HEK293 (cell line): Measurements from ENCODE around the gene IL13.

Experiments used
- CTCF ChIA-PET: fragments of 350-600 bp; formaldehyde crosslinking; extraction: SDS; loops from one replicate; lab custom pipeline; 2021; ENCODE audit warnings: antibody characterized with exemption; lab: Yijun Ruan, JAX
- POLR2A ChIA-PET: fragments of 300-600 bp; formaldehyde crosslinking; extraction: SDS; loops from one replicate; lab custom pipeline; 2020; ENCODE audit warnings: antibody characterized with exemption, inconsistent platforms; lab: Yijun Ruan, JAX
- H3K27ac ChIP-seq: fragments of 200-500 bp; sonication (Bioruptor generic); 2 replicates; pipeline ENCODE4 v1.5.1; 2014; ENCODE audit warnings: low read depth, low read length, control low read depth, inconsistent platforms; ENCODE audit errors: extremely low read depth
- H3K36me3 ChIP-seq, 2 experiments: fragments of 200-500 bp in 1 of 2; sonication (Bioruptor generic) in 1 of 2; 1 replicate in 1 of 2; 2 replicates in 1 of 2; pipeline ENCODE4 v1.5.1; 2014 to 2017; ENCODE audit warnings: inconsistent platforms in 2 of 2, low read length in 2 of 2; ENCODE audit not compliant: control insufficient read depth in 2 of 2, insufficient read depth in 1 of 2
- H3K4me1 ChIP-seq: fragments of 200-500 bp; sonication (Bioruptor generic); 2 replicates; pipeline ENCODE4 v1.5.1; 2014; ENCODE audit warnings: mild to moderate bottlenecking, low read length, inconsistent platforms; ENCODE audit not compliant: control insufficient read depth, insufficient read depth
- H3K4me3 ChIP-seq: 2 replicates; pipeline ENCODE4 v1.5.1; 2011; ENCODE audit warnings: low read depth, mild to moderate bottlenecking, control low read depth, low read length, moderate library complexity
- H3K9me3 ChIP-seq: fragments of 200-500 bp; sonication (Bioruptor generic); 2 replicates; pipeline ENCODE4 v1.5.1; 2014; ENCODE audit warnings: low read depth, low read length, inconsistent platforms; ENCODE audit not compliant: control insufficient read depth, insufficient read depth
- SP3 ChIP-seq: fragments of 450-650 bp; formaldehyde crosslinking; IDR thresholded peaks from 2 replicates; pipeline ENCODE4 v1.5.1; 2016; ENCODE audit warnings: missing biosample characterization, missing genetic modification characterization
- YY2 ChIP-seq: fragments of 450-650 bp; formaldehyde crosslinking; IDR thresholded peaks from 2 replicates; pipeline ENCODE4 v1.5.1; 2016; ENCODE audit warnings: missing biosample characterization, missing genetic modification characterization
- ZBTB17 ChIP-seq: fragments of 450-650 bp; formaldehyde crosslinking; IDR thresholded peaks from 2 replicates; pipeline ENCODE4 v1.5.1; 2016; ENCODE audit warnings: missing biosample characterization, missing genetic modification characterization
- ZFHX2 ChIP-seq: fragments of 450-650 bp; formaldehyde crosslinking; conservative IDR thresholded peaks from 2 replicates; pipeline ENCODE4 v1.5.1; 2016; ENCODE audit warnings: missing biosample characterization, missing genetic modification characterization
- ZNF140 ChIP-seq: fragments of 450-650 bp; formaldehyde crosslinking; IDR thresholded peaks from 2 replicates; pipeline ENCODE4 v1.5.1; 2016; ENCODE audit warnings: missing biosample characterization, missing genetic modification characterization
- ZNF211 ChIP-seq: fragments of 450-650 bp; formaldehyde crosslinking; IDR thresholded peaks from 2 replicates; pipeline ENCODE4 v1.5.1; 2016; ENCODE audit warnings: low read depth, missing biosample characterization, missing genetic modification characterization
- ZNF221 ChIP-seq: fragments of 450-650 bp; formaldehyde crosslinking; IDR thresholded peaks from 2 replicates; pipeline ENCODE4 v1.5.1; 2017; ENCODE audit warnings: missing biosample characterization, missing genetic modification characterization, borderline replicate concordance
- ZNF223 ChIP-seq: fragments of 450-650 bp; formaldehyde crosslinking; IDR thresholded peaks from 2 replicates; pipeline ENCODE4 v1.5.1; 2016; ENCODE audit warnings: missing biosample characterization, missing genetic modification characterization
- ZNF23 ChIP-seq: fragments of 450-650 bp; formaldehyde crosslinking; IDR thresholded peaks from 2 replicates; pipeline ENCODE4 v1.5.1; 2016; ENCODE audit warnings: missing biosample characterization, missing genetic modification characterization, borderline replicate concordance
- ZNF248 ChIP-seq: fragments of 450-650 bp; formaldehyde crosslinking; IDR thresholded peaks from 2 replicates; pipeline ENCODE4 v1.5.1; 2017; ENCODE audit warnings: missing biosample characterization, missing genetic modification characterization
- ZNF266 ChIP-seq: fragments of 450-650 bp; formaldehyde crosslinking; IDR thresholded peaks from 2 replicates; pipeline ENCODE4 v1.5.1; 2016; ENCODE audit warnings: missing biosample characterization, missing genetic modification characterization, low read depth
- ZNF274 ChIP-seq, 2 experiments: fragments of 200-500 bp in 1 of 2; fragments of 450-650 bp in 1 of 2; sonication (Bioruptor generic) in 1 of 2; formaldehyde crosslinking in 1 of 2; IDR thresholded peaks; 2 replicates each; pipeline versions ENCODE4 v1.5.1 to v1.6.1; 2014 to 2016; ENCODE audit warnings: borderline replicate concordance in 1 of 2, inconsistent platforms in 1 of 2, low read length in 1 of 2, missing biosample characterization in 1 of 2, missing genetic modification characterization in 1 of 2
- ZNF366 ChIP-seq: fragments of 450-650 bp; formaldehyde crosslinking; conservative IDR thresholded peaks from 2 replicates; pipeline ENCODE4 v1.5.1; 2016; ENCODE audit warnings: missing biosample characterization, missing genetic modification characterization
- ZNF416 ChIP-seq: fragments of 450-650 bp; formaldehyde crosslinking; IDR thresholded peaks from 2 replicates; pipeline ENCODE4 v1.5.1; 2016; ENCODE audit warnings: missing biosample characterization, missing genetic modification characterization
- ZNF426 ChIP-seq: fragments of 450-650 bp; formaldehyde crosslinking; IDR thresholded peaks from 2 replicates; pipeline ENCODE4 v1.5.1; 2017; ENCODE audit warnings: missing biosample characterization, missing genetic modification characterization, mild to moderate bottlenecking, inconsistent platforms, moderate library complexity
- ZNF558 ChIP-seq: fragments of 450-650 bp; formaldehyde crosslinking; IDR thresholded peaks from 2 replicates; pipeline ENCODE4 v1.5.1; 2016; ENCODE audit warnings: missing biosample characterization, missing genetic modification characterization
- ZNF596 ChIP-seq: fragments of 450-650 bp; IDR thresholded peaks from 2 replicates; pipeline ENCODE4 v1.5.0; 2018; ENCODE audit warnings: missing biosample characterization, mild to moderate bottlenecking, missing genetic modification characterization, moderate library complexity
- ZNF660 ChIP-seq: fragments of 450-650 bp; IDR thresholded peaks from 2 replicates; pipeline ENCODE4 v1.5.1; 2018; ENCODE audit warnings: missing biosample characterization, mild to moderate bottlenecking, missing genetic modification characterization
- TF ChIP-seq, protein P1 (sequence below): fragments of 450-650 bp; formaldehyde crosslinking; IDR thresholded peaks from 2 replicates; pipeline ENCODE4 v1.5.1; 2016; ENCODE audit warnings: missing biosample characterization, missing genetic modification characterization
- TF ChIP-seq, protein P2 (sequence below): fragments of 450-650 bp; formaldehyde crosslinking; IDR thresholded peaks from 2 replicates; pipeline ENCODE4 v1.5.1; 2017; ENCODE audit warnings: missing biosample characterization, missing genetic modification characterization
- TF ChIP-seq, protein P3 (sequence below): fragments of 450-650 bp; formaldehyde crosslinking; IDR thresholded peaks from 2 replicates; pipeline ENCODE4 v1.5.1; 2016; ENCODE audit warnings: missing biosample characterization, missing genetic modification characterization
- TF ChIP-seq, protein P4 (sequence below): fragments of 450-650 bp; formaldehyde crosslinking; IDR thresholded peaks from 2 replicates; pipeline ENCODE4 v1.5.1; 2016; ENCODE audit warnings: missing biosample characterization, missing genetic modification characterization
- TF ChIP-seq, protein P5 (sequence below): fragments of 450-650 bp; formaldehyde crosslinking; IDR thresholded peaks from 2 replicates; pipeline ENCODE4 v1.5.1; 2016; ENCODE audit warnings: missing biosample characterization, missing genetic modification characterization

The IL13 gene

GRCh38 chr5:132681983-132682382 lies 24.0 kb downstream of the IL13 start:
- CTCF ChIA-PET, result interaction anchor here (1.2 kb wide), 1 partner anchor 13 kb away, joined by 3 read pairs; no protein-coding TSS in a partner anchor

DNA sequence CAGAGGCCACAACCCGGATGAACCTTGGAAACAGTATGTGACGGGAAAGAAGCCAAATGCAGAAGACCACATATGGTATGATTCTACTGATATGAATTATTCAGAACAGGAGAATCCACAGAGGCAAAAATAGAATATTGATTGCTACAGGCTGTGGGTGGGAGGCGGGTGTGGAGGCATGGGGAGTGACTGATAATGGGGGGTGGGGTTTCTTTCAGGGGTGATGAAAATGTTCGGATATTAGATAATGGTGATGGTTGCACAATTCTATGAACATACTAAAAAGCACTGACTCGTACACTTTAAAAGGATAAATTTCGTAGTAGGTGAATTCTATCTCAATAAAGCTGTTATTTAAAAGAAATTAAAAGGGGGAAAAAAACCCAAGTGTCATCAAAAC lies 26.5 kb downstream of the IL13 start:
- ChIA-PET CTCF (interaction anchor here (0.9 kb wide), 1 partner anchor 157 kb away, joined by 3 read pairs; no protein-coding TSS in a partner anchor), POLR2A (no interaction called here)
- H3K27ac ChIP-seq, result no peak overlapping the region
- TF ChIP-seq, protein P1, sequence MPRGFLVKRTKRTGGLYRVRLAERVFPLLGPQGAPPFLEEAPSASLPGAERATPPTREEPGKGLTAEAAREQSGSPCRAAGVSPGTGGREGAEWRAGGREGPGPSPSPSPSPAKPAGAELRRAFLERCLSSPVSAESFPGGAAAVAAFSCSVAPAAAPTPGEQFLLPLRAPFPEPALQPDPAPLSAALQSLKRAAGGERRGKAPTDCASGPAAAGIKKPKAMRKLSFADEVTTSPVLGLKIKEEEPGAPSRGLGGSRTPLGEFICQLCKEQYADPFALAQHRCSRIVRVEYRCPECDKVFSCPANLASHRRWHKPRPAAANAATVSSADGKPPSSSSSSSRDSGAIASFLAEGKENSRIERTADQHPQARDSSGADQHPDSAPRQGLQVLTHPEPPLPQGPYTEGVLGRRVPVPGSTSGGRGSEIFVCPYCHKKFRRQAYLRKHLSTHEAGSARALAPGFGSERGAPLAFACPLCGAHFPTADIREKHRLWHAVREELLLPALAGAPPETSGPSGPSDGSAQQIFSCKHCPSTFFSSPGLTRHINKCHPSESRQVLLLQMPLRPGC (tag by site-specific recombination), result no peak
- TF ChIP-seq, protein P2, sequence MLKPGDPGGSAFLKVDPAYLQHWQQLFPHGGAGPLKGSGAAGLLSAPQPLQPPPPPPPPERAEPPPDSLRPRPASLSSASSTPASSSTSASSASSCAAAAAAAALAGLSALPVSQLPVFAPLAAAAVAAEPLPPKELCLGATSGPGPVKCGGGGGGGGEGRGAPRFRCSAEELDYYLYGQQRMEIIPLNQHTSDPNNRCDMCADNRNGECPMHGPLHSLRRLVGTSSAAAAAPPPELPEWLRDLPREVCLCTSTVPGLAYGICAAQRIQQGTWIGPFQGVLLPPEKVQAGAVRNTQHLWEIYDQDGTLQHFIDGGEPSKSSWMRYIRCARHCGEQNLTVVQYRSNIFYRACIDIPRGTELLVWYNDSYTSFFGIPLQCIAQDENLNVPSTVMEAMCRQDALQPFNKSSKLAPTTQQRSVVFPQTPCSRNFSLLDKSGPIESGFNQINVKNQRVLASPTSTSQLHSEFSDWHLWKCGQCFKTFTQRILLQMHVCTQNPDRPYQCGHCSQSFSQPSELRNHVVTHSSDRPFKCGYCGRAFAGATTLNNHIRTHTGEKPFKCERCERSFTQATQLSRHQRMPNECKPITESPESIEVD (tag by site-specific recombination), result no peak
- TF ChIP-seq ZNF660 (tag by site-specific recombination), result no peak
- TF ChIP-seq ZNF274 (IDR thresholded peaks at IDR 0.05; ENCODE audit: low read length), result no peak
- TF ChIP-seq ZNF274 (tag by site-specific recombination; IDR thresholded peaks at IDR 0.05; ENCODE audit: borderline replicate concordance), result no peak
- TF ChIP-seq ZFHX2, result no peak
- TF ChIP-seq ZNF558 (tag by site-specific recombination), result no peak
- no peak for TF ChIP-seq ZNF366 (tag by site-specific recombination)
- no peak for TF ChIP-seq ZBTB17 (tag by site-specific recombination)
- TF ChIP-seq ZNF140 (tag by site-specific recombination), result no peak
- H3K9me3 ChIP-seq, result no peaks in the 10 kb centered on the region
- no peaks in the 10 kb centered on the region for H3K36me3 ChIP-seq
- no peak overlapping the region for H3K4me3 ChIP-seq
- peaks cover 4% of the 10 kb centered on the region for H3K4me1 ChIP-seq

More at GRCh38 chr5:132681983-132682382, 24.0 kb downstream of the IL13 start:
- POLR2A ChIA-PET, result interaction anchor here (1.1 kb wide), 1 partner anchor 55 kb away, joined by 3 read pairs; the partner anchor contains the start of gene KIF3A
- Histone ChIP-seq H3K4me3 (no peak overlapping the region), H3K36me3 (no peaks in the 10 kb centered on the region), H3K4me1 (no peaks in the 10 kb centered on the region), H3K9me3 (no peaks in the 10 kb centered on the region), H3K27ac (no peak overlapping the region)
- TF ChIP-seq ZNF416 (tag by site-specific recombination), result no peak
- no peak for TF ChIP-seq ZNF266 (tag by site-specific recombination)
- TF ChIP-seq ZBTB17 (tag by site-specific recombination), result no peak
- TF ChIP-seq, protein P3, sequence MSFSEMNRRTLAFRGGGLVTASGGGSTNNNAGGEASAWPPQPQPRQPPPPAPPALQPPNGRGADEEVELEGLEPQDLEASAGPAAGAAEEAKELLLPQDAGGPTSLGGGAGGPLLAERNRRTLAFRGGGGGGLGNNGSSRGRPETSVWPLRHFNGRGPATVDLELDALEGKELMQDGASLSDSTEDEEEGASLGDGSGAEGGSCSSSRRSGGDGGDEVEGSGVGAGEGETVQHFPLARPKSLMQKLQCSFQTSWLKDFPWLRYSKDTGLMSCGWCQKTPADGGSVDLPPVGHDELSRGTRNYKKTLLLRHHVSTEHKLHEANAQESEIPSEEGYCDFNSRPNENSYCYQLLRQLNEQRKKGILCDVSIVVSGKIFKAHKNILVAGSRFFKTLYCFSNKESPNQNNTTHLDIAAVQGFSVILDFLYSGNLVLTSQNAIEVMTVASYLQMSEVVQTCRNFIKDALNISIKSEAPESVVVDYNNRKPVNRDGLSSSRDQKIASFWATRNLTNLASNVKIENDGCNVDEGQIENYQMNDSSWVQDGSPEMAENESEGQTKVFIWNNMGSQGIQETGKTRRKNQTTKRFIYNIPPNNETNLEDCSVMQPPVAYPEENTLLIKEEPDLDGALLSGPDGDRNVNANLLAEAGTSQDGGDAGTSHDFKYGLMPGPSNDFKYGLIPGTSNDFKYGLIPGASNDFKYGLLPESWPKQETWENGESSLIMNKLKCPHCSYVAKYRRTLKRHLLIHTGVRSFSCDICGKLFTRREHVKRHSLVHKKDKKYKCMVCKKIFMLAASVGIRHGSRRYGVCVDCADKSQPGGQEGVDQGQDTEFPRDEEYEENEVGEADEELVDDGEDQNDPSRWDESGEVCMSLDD (tag by site-specific recombination), result no peak
- TF ChIP-seq SP3 (tag by site-specific recombination), result no peak
- TF ChIP-seq, protein P4, sequence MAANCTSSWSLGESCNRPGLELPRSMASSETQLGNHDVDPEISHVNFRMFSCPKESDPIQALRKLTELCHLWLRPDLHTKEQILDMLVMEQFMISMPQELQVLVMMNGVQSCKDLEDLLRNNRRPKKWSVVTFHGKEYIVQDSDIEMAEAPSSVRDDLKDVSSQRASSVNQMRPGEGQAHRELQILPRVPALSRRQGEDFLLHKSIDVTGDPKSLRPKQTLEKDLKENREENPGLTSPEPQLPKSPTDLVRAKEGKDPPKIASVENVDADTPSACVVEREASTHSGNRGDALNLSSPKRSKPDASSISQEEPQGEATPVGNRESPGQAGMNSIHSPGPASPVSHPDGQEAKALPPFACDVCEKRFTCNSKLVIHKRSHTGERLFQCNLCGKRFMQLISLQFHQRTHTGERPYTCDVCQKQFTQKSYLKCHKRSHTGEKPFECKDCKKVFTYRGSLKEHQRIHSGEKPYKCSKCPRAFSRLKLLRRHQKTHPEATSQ (tag by site-specific recombination), result no peak
- no peak for TF ChIP-seq YY2
- no peak for TF ChIP-seq ZNF596 (tag by site-specific recombination)
- no peak for TF ChIP-seq ZFHX2
- TF ChIP-seq ZNF211 (tag by site-specific recombination), result no peak
- TF ChIP-seq ZNF221 (tag by site-specific recombination), result no peak
- TF ChIP-seq ZNF426 (tag by site-specific recombination), result no peak
- TF ChIP-seq ZNF248, result no peak
- TF ChIP-seq ZNF23 (tag by site-specific recombination), result no peak
- TF ChIP-seq, protein P5, sequence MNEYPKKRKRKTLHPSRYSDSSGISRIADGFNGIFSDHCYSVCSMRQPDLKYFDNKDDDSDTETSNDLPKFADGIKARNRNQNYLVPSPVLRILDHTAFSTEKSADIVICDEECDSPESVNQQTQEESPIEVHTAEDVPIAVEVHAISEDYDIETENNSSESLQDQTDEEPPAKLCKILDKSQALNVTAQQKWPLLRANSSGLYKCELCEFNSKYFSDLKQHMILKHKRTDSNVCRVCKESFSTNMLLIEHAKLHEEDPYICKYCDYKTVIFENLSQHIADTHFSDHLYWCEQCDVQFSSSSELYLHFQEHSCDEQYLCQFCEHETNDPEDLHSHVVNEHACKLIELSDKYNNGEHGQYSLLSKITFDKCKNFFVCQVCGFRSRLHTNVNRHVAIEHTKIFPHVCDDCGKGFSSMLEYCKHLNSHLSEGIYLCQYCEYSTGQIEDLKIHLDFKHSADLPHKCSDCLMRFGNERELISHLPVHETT, result no peak
- no peak for TF ChIP-seq ZNF366 (tag by site-specific recombination)
- no peak for TF ChIP-seq ZNF223 (tag by site-specific recombination)
